Measurements from ENCODE around the gene EFCAB6.
A peak's percentile ranks its signal among the peaks of the same experiment; 100 is the strongest.

Gene EFCAB6

DNA sequence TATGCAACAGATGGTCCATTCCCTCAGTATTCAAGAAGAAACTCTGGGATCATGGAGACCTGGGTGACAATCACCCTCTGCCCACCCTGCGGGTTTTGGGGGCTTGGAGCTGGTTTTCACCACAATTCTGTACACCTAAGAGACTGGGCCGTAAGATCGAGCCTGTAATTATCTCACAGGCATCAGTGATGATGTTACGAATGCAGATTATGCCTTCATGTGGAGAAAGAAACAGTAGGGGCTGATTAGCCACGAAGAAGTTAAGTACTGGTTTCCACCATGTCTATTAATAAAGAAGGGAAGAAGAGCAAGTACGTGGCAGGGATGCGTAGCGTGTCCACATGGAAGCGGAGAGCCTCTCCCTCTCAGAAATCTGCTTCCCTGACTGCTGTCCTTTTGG, 5.3 kb upstream of the EFCAB6 start:
- no peak for DNase-seq (ENCODE audit: low read depth)

GRCh38 chr22:43814264-43814663, 2.2 kb upstream of the EFCAB6 start:
- no peak for DNase-seq (ENCODE audit: low read depth)

GRCh38 chr22:43812890-43813289, 785 bp upstream of the EFCAB6 start:
- no peak for DNase-seq (ENCODE audit: low read depth)

DNA sequence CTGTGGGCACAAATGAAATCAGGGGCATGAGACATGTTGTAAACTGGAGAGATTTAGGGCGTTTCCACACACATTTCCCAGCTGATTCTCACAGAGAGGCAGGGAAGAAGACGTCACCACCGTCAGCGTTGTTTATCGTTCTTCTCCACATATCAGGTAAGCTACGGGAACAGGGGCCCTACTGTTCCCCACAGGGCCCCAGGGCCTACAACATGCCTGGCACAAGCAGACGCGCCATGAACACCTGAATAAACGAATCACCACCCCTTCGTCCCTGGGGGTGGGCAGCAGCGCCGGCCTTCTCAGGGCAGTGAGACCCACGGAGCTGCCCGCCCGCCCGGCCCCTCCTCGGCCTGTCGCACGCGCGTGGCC, 342 bp downstream of the EFCAB6 start:
- DNase-seq (ENCODE audit: low read depth): peak; percentile 71

GRCh38 chr22:43802897-43803495, 9.1 kb downstream of the EFCAB6 start:
- no peak for DNase-seq (ENCODE audit: low read depth)

DNA sequence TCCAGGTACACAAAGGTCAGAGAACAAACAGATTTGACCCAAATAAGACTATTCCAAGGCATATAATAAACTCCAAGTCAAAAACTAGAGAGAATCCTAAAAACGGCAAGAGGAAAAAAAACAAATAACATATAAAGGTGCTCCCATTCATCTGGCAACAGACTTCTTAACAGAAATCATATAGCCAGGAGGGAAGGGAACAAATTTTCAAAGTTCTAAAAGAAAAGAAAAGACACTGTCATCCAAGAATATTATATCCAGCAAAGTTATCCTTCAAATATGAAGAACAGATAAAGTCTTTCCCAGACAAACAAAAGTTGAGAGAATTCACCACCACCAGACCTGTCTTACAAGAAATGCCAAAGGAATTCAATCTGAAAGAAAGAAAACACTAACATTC, 11.1 kb downstream of the EFCAB6 start:
- no peak for DNase-seq (ENCODE audit: low read depth)

- no peak for DNase-seq (ENCODE audit: low read depth)
These were observed 13.6 kb downstream of the EFCAB6 start for GRCh38 chr22:43798492-43798891.

DNA sequence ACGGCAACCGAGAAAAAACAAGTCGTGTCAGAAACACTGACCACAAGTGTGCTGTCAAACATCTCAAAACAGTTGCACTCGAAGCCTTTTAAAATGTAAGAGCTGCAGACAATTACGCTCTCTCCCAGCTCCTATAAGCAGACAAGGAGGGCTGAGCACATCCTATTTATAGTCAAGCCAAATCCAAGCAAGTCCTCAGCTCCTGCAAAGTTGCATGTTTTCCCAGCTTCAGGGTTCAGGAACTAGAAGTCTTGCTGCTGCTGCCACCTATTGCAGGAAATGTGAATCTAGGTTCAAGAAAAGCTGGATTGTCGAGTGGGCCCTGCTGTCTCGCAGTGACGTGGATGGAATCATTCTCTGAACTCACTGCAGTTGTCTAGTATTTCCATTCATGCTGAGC, 15.5 kb downstream of the EFCAB6 start:
- DNase-seq (ENCODE audit: low read depth): peak; percentile 29

GRCh38 chr22:43795320-43795719, 16.8 kb downstream of the EFCAB6 start:
- DNase-seq (ENCODE audit: low read depth): no peak

DNA sequence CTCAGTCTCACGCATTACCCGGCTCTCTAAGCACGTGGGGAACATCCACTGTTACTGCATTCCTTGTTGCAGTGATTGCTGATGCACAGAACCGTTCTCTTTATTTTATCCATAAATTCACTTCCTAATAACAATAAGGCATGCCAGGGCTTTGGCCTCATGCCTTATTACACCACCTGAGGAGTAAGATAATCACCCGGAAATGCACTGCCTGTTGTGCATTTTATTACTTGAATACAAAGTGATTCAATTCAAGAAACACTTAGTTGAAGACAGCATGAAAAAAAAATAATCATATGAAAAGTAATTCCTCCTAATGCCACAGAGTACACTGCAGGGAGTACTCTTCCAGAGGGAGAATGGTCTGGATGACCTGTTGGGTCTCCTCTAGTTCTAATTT, 19.2 kb downstream of the EFCAB6 start:
- no peak for DNase-seq (ENCODE audit: low read depth)

- DNase-seq (ENCODE audit: low read depth): peak; percentile 36
These were observed 22.7 kb downstream of the EFCAB6 start for GRCh38 chr22:43789452-43789851.

DNA sequence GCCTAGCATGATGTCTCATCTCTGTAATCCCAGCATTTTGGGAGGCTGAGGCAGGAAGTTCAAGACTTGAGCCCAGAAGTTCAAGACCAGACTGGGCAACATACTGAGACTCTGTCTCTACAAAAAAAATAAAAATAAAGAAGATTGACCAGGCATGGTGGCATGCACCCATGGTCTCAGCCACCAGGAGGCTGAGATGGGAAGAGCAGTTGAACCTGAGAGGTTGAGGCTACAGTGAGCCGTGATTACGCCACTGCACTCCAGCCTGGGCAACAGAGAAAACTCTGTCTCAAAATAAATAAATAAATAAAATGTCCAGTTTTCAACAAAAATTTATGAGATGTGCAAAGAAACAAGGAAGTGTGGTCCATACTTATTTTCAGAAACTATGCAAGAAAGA, 28.3 kb downstream of the EFCAB6 start:
- no peak for DNase-seq (ENCODE audit: low read depth)

DNA sequence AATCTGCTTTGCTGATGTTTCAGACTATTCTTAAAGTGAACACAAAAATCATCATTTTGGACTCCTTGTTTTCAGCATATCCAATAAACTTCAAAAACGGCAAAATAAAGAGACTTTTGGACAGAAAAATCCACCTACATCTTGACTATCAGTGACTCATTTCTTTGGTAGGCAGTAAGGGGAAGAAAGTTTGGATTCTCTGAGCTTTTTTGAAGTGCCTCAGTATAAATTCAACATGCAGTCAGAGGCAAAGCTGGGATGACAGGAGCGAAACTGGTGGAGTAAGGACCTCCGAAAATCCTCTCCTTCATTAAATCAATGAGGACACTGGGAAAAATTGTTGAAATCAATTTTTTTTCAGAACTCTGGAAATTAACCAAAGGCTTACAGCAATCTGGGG, 29.7 kb downstream of the EFCAB6 start:
- no peak for DNase-seq (ENCODE audit: low read depth)

- DNase-seq (ENCODE audit: low read depth): peak; percentile 65
These were observed 34.8 kb downstream of the EFCAB6 start for GRCh38 chr22:43777286-43777685.

- no peak for DNase-seq (ENCODE audit: low read depth)
These were observed 35.9 kb downstream of the EFCAB6 start for GRCh38 chr22:43776081-43776670.

- no peak for DNase-seq (ENCODE audit: low read depth)
These were observed 37.7 kb downstream of the EFCAB6 start for GRCh38 chr22:43774318-43774915.

- no peak for DNase-seq (ENCODE audit: low read depth)
These were observed 39.3 kb downstream of the EFCAB6 start for GRCh38 chr22:43772831-43773230.

DNA sequence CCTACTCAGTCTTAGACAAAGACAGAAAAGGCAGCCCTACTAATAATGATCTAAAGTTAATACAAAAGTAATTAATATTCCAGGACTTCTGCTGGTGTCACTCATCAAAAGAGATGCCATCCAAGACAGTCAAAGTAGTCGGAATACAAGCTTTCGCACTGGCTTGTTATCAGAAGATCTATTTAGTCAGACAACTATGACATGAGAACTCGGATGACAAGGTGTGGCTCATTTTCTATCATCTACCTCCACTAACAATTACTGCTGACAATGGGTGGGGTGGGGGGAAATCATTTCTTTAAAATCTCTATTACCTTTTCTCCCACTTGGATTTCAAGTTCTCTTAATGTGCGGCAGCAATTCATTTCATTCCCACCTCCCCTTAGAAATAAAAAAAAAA, 56.7 kb downstream of the EFCAB6 start:
- DNase-seq (ENCODE audit: low read depth): no peak

GRCh38 chr22:43755011-43755410, 57.1 kb downstream of the EFCAB6 start:
- DNase-seq (ENCODE audit: low read depth): no peak

DNA sequence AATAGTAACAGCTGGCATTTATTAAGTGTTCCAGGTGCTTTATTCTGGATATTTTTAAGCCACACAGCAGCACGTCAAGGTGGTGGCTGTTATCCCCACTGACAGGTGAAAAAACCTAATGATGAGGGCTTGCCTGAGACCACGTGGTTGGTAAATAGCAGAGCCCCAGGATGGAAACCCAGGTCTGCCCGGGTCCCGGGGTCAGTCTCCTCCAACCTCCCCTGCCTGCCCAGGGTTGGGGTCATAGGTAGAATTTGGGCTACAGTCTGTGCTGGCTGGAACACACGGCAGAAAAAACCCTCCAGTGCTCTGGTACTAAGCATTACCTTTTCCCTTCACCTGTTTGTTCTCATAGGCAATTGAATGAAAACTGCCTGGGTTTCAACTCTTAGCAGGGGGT, 57.9 kb downstream of the EFCAB6 start:
- DNase-seq (ENCODE audit: low read depth): no peak

GRCh38 chr22:43753688-43754087, 58.4 kb downstream of the EFCAB6 start:
- no peak for DNase-seq (ENCODE audit: low read depth)

GRCh38 chr22:43750751-43751150, 61.4 kb downstream of the EFCAB6 start:
- DNase-seq (ENCODE audit: low read depth): no peak

- no peak for DNase-seq (ENCODE audit: low read depth)
These were observed 62.6 kb downstream of the EFCAB6 start for GRCh38 chr22:43749473-43749872.

DNA sequence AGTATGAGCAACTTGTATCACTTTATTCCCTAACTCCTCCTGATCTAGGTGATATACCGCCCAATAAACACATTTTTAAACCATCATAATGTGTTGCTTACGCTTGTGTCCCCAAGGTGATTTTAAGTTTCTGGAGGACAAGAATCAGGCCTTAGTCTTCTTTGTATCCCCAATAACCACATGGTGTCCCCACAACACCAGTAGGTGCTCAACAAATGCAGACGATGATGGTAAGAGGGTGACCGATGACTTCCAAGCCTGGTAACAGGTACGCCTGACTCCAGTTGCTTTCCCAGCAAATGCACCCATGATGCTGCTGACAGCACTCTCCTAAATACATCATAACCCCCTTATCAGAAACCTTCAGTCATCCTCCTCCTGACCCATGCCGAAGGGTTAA, 64.2 kb downstream of the EFCAB6 start:
- no peak for DNase-seq (ENCODE audit: low read depth)
